Putamen (tissue), 1 donor: Measurements from ENCODE around the gene ACSL1.

ENCODE experiments used
- DNase-seq: peaks from one replicate; pipeline ENCODE4 v3.0.0-alpha.2; 2016; ENCODE audit warnings: low spot score

Gene ACSL1

GRCh38 chr4:184719407-184719806 lies 106.4 kb downstream of the ACSL1 start:
- DNase-seq: no peak

GRCh38 chr4:184715526-184715925 lies 110.2 kb downstream of the ACSL1 start:
- DNase-seq: no peak

- DNase-seq: no peak
Observed at GRCh38 chr4:184713887-184714286, 111.9 kb downstream of the ACSL1 start.

GRCh38 chr4:184712322-184712721 lies 113.4 kb downstream of the ACSL1 start:
- DNase-seq: no peak

- DNase-seq: no peak
Observed at GRCh38 chr4:184706453-184706852, 119.3 kb downstream of the ACSL1 start.

- DNase-seq: no peak
Observed at GRCh38 chr4:184705692-184706091, 120.1 kb downstream of the ACSL1 start.
